Measurements from ENCODE around the gene SLC26A1.
A peak's percentile ranks its signal among the peaks of the same experiment; 100 is the strongest.

The SLC26A1 gene

DNA sequence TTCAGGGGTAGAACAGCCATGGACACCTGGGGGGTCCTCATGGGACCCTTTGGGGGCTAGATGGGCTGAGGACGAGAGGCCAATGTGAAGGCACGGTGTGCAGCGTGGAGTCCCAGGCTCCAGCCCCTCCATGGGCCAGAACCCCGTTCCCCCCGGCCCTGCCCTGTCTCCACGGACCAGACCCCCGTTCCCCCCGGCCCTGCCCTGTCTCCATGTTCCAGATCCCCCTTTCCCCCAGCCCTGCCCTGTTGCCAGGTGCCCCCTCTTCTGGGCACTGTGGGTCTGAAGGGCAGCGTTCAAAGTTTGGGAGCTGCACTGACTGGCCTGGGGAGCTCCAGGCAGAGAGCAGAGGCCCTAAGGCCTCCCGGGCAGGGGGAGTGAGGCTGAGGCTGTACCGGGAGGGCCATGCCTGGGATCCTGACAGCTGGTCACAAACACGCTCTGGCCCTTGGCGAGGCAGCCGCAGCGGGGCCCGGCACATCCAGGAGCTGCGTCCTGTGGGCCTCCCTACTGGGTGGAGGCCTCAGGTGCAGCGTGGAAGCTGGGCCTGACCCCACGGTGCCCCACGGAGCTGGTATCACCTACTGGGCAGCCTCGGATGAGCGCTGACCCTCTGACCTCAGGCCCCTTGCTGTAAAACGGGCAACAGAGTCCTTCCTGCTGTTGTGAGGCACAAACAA lies 28.7 kb downstream of the SLC26A1 start:
- no peak for DNase-seq

DNA sequence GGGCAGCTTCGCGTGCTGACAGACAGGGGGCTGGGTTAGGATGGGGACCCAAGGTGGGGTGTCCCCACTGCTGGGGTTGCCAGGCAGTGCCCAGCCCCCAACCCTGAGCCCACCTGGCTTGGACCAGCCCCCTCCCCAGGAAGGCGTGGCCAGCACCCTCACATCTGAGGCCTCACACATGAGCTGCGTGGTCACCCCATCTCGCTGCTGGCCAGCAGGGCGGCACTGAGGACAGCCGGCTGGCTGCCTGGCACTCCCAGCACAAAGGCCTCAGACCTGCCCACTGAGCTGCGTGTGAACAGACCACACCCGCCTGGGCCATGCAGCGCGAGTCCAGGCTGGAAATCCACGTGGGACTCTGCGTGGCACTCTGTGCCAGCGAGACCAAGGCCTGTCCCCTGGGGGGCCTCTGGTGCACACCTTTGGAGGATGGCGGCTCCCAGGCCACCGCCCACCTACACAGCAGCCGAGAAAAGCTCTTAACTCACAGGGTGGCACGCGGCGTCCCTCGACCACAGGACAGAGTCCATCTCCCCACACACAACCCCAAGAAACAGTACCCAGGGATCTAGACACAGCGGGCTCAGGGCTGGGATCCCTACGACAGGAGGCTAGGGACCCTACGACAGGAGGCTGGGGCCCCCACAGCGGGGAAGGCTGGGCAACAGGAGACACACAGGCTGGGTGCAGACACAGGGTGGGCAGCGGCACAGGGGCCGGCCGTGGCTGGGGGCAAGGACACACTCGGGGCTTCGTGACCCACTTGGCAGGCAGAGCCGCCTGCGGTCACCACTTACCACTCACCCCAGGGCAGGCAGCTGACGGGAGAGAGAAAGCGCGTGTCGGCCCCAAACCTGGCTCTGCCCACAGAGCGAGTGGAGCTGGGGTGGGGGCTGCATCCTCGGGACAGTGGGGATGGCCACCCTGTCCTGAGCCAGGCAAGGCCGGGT lies 29.7 kb downstream of the SLC26A1 start:
- DNase-seq: no peak

DNA sequence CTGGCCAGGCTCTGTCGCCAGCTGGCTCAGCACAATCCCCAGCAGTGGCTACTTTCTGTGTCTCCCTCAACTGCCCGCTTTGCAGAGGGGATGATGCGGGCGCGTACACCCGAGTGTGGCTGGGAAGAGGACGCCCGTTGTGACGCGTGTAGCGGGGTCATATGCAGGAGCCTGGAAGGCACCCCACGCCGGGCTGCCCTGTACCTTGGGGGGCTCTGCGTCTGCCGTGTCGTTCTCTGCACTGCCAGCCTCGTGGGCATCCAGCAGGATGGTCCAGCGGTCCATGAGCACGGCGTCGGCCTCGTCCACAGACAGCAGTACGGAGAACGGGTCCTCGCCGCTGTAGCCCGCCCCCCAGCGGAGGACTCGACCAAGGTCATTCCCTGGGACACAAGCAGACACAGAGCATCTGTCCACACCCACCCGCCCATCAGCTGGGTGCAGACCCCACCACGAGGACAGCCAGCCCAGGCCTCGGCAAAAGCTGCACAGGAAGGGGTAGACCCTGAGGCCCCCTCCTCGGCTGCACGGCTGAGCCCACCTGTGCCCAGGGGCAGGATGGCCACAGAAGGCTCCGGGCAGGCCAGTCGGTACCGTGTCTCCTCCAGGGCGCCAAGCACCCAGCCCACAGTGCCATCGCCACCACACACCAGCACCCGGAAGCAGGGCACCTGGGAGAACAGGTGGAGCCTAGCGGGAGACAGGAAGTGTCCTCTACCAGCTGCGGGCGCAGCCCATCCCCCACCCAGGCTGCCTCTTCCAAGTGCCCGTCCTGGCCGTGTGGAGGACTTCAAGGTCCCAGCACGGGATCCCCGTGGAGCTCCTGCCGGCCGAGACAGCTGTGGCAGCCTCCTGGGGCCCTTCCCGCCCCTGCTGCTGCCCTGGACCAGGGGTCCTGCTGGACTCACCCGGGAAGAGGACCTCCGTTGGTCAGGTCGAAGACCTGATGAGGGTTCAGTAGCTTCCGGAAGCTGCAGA lies 30.7 kb downstream of the SLC26A1 start:
- DNase-seq: peak; percentile 86 to 93

DNA sequence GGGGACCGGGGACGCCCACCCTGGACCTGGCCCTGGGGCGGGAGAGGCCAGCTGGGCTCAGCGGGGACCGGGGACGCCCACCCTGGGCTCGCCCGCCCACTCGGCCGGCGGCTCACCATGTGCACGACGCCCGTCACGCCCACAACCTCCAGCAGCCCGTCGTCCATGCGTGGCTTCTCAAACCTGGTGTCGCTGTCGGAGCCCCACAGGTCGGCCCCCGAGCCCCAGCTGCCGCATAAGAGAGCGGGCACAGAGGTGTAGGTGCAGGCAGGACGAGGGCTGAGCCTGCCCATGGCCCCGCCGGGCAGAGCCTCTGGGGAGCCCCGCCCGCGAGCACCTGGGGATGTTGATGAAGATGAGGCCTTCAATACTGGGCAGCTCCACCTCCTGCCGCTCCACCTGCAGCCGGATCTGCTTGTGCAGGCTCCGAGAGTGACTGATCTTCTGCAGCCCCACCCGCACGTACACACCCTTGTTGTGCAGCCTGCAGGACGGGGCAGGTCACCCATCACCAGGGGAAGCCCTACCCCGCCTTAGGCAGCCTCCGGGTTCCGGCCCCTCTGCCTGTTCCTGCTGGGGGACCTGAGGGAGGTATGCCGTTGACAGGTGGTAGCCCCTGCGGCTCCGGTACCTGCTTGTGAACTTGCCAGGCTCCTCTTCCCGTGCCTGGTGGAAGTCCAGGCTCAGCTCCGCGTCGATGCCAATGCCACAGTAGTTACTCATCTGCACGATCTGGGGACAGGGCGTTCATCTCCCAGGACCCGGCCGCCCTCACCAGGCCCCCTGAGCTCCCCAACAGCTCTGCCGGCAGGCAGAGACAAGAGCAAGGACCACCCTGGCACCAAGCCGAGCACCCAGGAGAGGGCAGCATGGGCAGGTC lies 31.6 kb downstream of the SLC26A1 start:
- peak; percentile 40 to 60 for DNase-seq

DNA sequence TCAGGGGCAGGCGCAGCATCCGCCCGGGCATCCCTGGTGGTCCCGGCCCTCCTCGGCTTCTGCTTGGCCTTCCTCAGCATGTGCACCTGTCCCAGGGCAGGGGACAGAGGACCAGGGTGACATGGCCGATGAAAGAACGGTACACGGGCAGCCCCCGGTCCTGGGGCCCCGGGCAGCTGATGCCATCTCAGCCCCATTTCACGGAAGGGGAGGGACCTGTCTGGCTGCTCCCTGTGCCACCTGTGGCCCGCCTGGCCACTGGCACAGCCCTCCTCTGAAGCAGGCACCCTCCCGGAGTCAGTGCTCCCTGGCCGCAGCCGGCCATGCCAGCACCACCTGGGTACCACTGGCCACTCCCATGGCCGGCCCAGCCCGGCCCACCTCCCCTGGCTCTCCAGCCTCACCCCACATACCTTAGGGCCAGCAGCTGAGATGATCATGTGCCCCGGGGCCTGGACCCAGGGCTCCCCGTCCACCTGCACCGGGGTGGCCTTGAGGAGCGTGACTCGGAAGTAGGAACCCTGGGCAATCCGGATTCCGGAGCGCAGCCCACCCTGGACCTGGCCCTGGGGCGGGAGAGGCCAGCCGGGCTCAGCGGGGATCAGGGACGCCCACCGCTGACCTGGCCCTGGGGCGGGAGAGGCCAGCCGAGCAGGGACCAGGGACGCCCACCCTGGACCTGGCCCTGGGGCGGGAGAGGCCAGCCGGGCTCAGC lies 32.4 kb downstream of the SLC26A1 start:
- DNase-seq: no peak

DNA sequence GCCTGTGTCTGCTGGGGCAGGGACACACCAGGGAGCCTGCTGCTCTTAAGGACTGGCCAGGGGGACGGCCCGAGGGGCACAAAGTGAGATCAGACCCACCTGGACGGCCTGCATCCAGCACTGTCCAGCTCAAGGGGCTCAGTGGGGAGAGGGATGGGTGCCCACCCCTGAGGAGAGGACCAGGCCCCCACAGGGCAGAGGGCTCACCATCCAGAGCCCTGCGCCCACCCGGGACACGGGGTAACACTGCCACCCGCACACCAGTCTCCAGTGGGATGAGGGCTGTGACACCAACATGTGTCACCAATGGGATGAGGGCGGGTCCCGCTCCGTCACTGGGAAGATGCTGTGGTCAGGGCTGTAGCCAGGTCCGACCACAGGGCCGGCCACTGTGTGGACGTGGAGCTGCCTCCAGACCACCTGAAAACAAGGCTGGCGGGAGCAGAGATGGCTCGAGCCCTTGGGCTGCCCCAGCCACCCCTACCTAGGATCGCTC lies 33.0 kb downstream of the SLC26A1 start:
- DNase-seq: no peak

DNA sequence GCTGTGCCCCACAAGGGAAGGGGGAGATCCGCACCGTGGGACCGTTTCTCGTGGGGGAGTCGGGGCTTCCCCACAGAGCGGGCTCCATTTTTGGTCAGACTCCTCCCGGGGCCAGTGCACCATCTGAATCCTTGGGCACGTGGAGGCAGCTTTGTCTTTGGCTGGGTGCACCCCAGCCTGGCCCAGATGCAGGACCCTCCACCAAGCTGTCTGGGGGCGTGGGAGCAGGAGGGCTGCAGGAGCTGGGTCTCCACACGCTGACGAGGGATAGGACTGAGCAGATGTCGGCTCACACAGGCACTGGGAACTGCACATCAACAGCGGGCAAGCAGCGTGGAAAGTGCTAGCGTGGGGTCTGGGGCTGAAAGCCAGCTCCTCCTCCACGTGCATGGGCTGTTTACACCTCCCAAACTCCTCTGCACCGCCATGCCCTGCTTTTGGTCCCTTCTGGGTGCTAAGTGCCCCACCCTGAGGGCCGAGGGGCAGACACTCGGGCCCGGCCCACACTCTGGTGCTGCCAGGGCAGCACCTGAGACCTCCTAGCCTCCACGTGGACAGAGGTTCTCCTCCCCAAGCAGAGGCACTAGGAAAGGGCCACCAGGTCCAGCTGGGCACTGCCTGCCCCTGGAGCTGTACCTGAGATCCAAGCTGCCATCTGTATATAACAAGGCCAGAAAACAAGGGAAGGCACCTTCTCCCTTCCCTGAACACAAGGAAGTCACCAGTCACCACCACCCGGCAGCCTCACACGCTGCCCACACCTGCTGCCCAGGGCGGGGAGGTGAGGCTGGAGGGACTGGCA lies 33.7 kb downstream of the SLC26A1 start:
- no peak for DNase-seq

DNA sequence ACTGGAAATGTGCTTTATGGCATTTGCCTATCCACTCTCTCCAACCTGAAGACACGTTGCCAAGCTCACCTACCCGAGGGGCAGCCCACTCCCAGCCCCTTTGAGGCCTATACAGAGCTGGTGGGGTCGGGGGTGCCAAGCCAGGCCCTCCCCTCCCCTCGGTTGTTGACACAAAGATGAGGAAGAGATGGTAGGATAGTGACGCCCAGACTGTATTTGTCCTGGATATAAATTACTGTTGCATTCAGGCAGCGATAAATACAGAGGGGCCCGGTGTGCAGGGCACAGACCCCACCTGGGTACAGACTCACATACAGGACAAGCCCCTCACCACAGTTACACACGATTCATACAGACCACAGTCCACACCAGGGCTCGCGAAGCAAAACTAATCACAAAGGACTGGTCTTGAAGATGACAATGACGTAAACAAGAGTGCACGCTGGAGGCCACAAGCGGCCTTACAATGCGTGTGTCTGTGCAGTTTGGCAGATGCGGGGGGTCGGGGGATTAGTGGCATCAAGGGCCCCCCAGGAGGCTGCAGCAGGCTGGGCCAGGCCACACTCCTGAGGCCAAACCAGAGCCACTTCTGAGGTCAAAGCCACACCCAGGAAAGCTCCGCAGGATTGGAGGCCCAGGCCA lies 34.4 kb downstream of the SLC26A1 start:
- no peak for DNase-seq

DNA sequence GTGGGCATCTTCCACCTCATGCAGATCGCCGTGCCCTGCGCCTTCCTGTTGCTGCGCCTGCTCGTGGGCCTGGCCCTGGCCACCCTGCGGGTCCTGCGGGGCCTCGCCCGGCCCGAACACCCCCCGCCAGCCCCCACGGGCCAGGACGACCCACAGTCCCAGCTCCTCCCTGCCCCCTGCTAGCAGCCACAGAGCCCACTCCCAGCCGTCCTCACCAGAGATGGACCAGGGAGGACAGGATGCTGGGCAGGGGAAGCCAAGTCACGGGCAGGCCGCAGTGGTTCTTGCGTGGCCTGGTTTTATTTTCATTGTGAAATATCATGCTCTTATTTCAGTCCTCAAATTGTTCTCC lies 34.9 kb downstream of the SLC26A1 start:
- DNase-seq: no peak

DNA sequence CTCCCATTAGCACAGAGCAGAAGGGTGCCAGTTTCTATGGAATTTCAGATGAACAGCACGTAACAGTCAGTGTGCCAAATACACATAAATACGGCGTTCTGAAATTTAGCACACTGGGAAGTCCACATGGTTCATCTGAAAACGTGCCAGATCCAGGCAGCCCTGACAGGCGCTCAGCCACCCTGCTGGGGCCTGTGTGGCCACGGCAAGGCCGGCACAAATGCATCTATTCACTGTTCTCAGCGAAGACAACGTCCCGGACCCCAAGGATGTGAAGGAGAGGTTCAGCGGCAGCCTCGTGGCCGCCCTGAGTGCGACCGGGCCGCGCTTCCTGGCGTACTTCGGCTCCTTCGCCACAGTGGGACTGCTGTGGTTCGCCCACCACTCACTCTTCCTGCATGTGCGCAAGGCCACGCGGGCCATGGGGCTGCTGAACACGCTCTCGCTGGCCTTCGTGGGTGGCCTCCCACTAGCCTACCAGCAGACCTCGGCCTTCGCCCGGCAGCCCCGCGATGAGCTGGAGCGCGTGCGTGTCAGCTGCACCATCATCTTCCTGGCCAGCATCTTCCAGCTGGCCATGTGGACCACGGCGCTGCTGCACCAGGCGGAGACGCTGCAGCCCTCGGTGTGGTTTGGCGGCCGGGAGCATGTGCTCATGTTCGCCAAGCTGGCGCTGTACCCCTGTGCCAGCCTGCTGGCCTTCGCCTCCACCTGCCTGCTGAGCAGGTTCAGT lies 35.5 kb downstream of the SLC26A1 start:
- DNase-seq: no peak

DNA sequence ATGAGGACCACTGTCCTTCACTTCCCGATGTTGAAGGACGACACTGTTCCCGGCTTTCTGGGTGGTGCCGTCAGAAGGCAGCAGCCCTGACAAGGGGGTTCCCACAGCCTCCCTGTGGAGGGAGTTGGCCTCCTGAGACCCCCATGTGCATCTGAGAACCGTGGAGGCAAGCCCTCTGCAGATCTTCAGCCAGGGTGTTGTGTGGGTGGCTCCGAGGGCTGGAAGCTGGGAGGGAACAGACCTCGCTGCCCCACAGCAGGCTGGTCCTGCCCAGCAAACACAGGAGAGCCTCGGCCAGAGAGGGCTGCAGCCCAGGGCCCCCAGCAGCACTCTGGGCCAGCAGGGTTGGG lies 36.0 kb downstream of the SLC26A1 start:
- DNase-seq: no peak

DNA sequence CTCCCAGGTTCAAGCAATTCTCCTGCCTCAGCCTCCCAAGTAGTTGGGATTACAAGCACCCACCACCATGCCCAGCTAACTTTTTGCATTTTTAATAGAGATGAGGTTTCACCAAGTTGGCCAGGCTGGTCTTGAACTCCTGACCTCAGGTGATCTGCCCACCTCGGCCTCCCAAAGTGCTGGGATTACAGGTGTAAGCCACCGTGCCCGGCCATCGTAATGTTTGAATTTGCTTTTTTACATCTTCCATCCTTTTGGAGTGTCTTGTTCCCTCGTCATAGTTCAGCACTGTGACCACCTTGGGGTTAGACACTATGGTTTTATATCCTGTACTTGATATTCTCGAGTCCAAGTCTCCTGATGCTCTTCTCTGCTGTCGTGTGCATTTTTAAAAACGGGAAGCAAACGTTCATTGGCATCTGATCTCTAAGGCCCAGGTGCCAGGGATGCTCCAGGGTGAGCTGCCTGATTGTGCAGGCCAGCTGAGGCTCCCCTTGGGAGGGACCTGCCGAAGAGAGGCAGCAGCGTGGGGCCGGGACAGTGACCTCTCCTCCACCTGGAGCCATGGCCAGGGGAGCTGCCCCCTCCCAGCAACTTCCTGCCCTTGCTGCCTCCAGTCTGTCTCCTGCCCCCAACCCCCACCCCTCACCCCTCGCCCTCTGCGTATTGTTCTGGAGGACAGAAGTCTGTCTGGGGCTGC lies 36.5 kb downstream of the SLC26A1 start:
- DNase-seq: no peak

DNA sequence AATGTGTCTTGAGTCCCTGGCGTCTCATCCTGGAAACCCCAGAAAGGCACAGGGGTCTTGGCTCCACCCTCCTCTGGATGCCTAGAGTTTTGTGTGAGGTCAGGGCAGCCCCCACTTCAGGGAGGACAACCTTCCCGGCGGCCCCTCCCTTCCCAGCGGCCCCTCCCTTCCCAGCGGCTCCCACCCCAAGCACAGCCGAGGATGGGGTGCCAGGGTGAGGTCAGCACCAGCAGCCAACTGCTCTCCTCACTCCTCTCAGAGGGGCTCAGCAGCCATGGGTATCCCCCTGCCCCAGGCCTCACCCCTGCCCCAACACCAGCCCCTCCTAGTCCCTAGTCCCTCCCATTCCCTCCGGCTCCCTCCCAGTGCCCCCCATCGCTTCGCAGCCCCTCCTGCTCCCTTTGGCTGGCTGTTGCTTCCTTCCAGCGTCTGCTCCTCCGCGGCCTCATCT lies 37.2 kb downstream of the SLC26A1 start:
- no peak for DNase-seq

DNA sequence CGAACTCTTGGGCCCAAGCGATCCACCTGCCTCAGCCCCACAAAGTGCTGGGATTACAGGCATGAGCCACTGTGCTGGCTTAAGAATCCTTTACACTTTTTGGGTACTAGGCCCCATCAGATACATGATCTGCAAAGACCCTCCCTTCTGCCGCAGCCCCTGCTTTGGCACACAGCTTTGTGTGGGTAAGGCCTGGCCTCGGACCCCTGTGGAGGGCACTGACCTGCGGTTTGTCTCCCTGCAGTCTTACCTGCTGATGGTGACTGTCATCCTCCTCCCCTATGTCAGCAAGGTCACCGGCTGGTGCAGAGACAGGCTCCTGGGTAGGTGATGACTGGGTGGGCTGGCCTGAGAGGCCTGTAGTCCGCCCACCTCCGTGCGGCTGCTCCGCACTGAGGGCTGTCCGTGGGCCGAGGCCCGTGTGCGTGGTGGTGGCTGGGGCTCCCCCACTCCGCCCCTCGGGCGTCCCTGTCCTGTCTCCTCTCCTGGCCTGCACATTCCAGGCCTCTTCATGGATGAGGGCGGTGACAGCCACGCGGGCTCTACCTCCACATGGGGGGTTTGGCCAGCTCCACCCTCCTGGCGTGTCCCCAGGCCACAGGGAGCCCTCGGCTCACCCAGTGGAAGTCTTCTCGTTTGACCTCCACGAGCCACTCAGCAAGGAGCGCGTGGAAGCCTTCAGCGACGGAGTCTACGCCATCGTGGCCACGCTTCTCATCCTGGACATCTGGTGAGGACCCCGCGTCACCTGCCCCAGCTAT lies 37.9 kb downstream of the SLC26A1 start:
- DNase-seq: no peak

DNA sequence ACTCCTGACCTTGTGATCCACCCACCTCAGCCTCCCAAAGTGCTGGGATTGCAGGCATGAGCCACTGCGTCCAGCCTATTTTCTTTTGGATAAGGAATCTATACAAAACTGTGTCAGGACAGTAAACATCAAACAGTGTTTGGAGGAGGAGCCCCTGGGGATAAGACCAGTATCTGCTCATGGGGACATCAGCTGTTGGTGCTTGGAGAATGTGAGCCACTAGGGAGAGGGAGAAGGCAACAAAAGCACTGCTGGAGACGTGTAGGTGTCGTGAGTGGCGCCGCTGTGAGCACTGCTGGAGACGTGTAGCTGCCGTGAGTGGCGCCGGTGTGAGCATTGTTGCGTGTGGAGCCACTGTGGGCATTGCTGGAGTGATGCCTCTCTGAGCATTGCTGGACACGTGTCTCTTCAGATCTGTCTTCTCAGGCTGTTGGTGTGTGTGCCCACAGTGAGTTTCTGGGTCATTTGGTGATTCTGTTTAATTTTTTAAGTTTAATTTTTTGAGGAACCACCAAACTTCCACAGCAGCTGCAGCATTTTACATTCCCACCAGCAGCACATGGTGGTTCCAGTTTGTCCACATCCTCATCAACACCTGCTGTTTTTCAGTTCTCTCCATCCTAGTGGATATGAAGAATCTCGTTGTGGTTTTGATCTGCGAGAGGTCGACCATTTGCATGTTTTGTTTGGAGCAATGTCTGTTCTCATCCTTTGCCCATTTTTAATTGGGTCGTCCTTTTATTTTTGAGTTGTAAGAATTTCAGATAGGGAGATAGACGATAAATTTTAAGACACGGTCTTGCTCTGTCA lies 38.8 kb downstream of the SLC26A1 start:
- DNase-seq: no peak

DNA sequence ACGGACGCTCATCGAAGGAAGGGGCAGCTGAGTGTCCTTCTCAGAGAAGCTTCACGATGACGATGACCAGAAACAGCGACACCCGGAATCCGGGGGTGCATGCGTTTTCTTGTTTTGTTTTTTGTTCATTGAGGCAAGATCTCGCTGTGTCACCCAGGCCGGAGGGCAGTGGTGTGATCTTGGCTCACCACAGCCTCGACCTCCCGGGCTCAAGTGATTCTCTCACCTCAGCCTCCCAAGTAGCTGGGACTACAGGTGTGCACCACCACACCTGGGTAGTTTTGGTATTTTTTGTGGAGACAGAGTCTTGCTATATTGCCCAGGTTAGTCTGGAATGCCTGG lies 39.7 kb downstream of the SLC26A1 start:
- DNase-seq: no peak

Data from NCI-H2081 (cell line).